Calu3 (cell line): ENCODE results near the gene RARRES2. TPM values are rescaled to one million over a fixed set of nuclear protein-coding genes. Genes with fewer than 3 reads are reported as not detected.

Experiments used
- BruUV-seq: library from RNA; stranded (reverse); fragments of 400-500 nt; replicated peaks from 2 replicates; lab custom pipeline; 2021; lab: Mats Ljungman, UMichigan
- CTCF ChIA-PET: fragments of 300-600 bp; sonication (Branson Sonifier 250); formaldehyde crosslinking; loops from one replicate; lab custom pipeline; 2022; ENCODE audit warnings: antibody characterized with exemption; lab: Charles Lee
- DNase-seq: peaks from one replicate; pipeline ENCODE4 v3.0.0; 2022
- H3K27ac Mint-ChIP-seq: one replicate; pipeline ENCODE4 v1.8.0; 2022; ENCODE audit warnings: mixed read lengths; ENCODE audit not compliant: unreplicated experiment
- H3K27me3 Mint-ChIP-seq: one replicate; pipeline ENCODE4 v1.8.0; 2022; ENCODE audit warnings: mixed read lengths; ENCODE audit not compliant: unreplicated experiment
- H3K36me3 Mint-ChIP-seq: one replicate; pipeline ENCODE4 v1.8.0; 2022; ENCODE audit warnings: mild to moderate bottlenecking, moderate library complexity, mixed read lengths; ENCODE audit not compliant: insufficient read depth, unreplicated experiment
- H3K4me1 Mint-ChIP-seq: one replicate; pipeline ENCODE4 v1.8.0; 2022; ENCODE audit warnings: mild to moderate bottlenecking, low read depth, mixed read lengths; ENCODE audit not compliant: unreplicated experiment
- H3K4me3 Mint-ChIP-seq: one replicate; pipeline ENCODE4 v1.8.0; 2022; ENCODE audit warnings: mild to moderate bottlenecking, low read depth, moderate library complexity, mixed read lengths; ENCODE audit not compliant: unreplicated experiment
- H3K9me3 Mint-ChIP-seq: one replicate; pipeline ENCODE4 v1.8.0; 2022; ENCODE audit warnings: low read depth, mixed read lengths; ENCODE audit not compliant: unreplicated experiment
- CTCF ChIP-seq: fragments of 200-600 bp; IDR thresholded peaks from one replicate; pipeline ENCODE4 v1.8.0; 2022; ENCODE audit warnings: antibody characterized with exemption; ENCODE audit not compliant: unreplicated experiment
- intact Hi-C: fragments of 100-400 bp; cut with micrococcal nuclease; formaldehyde crosslinking; loops from one replicate; pipeline ENCODE4 v1.10.0; 2022; ENCODE audit not compliant: unreplicated experiment
- total RNA-seq: library from RNA; stranded (reverse); gene quantifications from 2 replicates; pipeline ENCODE4 v1.2.3, GENCODE V29; 2022

The RARRES2 gene
- total RNA-seq, 1 experiment from 2014 or later, result 13.0 TPM

GRCh38 chr7:150381096-150381495 lies 39.7 kb upstream of the RARRES2 start:
- H3K4me1 Mint-ChIP-seq, result peaks cover 34% of the 10 kb centered on the region

GRCh38 chr7:150380463-150380862 lies 39.0 kb upstream of the RARRES2 start:
- peaks cover 43% of the 10 kb centered on the region for H3K36me3 Mint-ChIP-seq
- BruUV-seq, result no TSS peak
- no peak for TF ChIP-seq CTCF
- no peaks in the 10 kb centered on the region for H3K27me3 Mint-ChIP-seq
- peak overlapping the region; percentile 85 for H3K27ac Mint-ChIP-seq
- DNase-seq, result no peak
- peak overlapping the region; percentile 96 for H3K4me3 Mint-ChIP-seq
- peaks cover 40% of the 10 kb centered on the region for H3K4me1 Mint-ChIP-seq
- CTCF ChIA-PET, result no interaction called here
- intact Hi-C loops, result no loop called here
- no peaks in the 10 kb centered on the region for H3K9me3 Mint-ChIP-seq

More at GRCh38 chr7:150381096-150381495, 39.7 kb upstream of the RARRES2 start:
- peaks cover 36% of the 10 kb centered on the region for H3K36me3 Mint-ChIP-seq
- no peak for TF ChIP-seq CTCF
- CTCF ChIA-PET, result no interaction called here
- no peak overlapping the region for H3K4me3 Mint-ChIP-seq
- no peaks in the 10 kb centered on the region for H3K9me3 Mint-ChIP-seq
- no peak for DNase-seq
- H3K27ac Mint-ChIP-seq, result no peak overlapping the region
- intact Hi-C loops, result no loop called here
- BruUV-seq, result no TSS peak
- no peaks in the 10 kb centered on the region for H3K27me3 Mint-ChIP-seq

GRCh38 chr7:150379441-150380379 lies 38.3 kb upstream of the RARRES2 start:
- no peaks in the 10 kb centered on the region for H3K9me3 Mint-ChIP-seq
- H3K4me1 Mint-ChIP-seq, result peaks cover 41% of the 10 kb centered on the region
- H3K4me3 Mint-ChIP-seq, result peak overlapping the region; percentile 96
- no peak for TF ChIP-seq CTCF
- no peaks in the 10 kb centered on the region for H3K27me3 Mint-ChIP-seq
- BruUV-seq, result no TSS peak
- CTCF ChIA-PET, result no interaction called here
- peak overlapping the region; percentile 85 for H3K27ac Mint-ChIP-seq
- intact Hi-C loops, result no loop called here
- DNase-seq, result no peak
- H3K36me3 Mint-ChIP-seq, result peaks cover 47% of the 10 kb centered on the region

GRCh38 chr7:150378853-150379440 lies 37.5 kb upstream of the RARRES2 start, which contains the start of gene ZNF775:
Gene ZNF775 (plus strand): TSS chr7:150379330. CDS start chr7:150388471, 9,141 bp downstream.
- Mint-ChIP-seq H3K27ac (peak within 1 kb of the TSS; percentile 85), H3K9me3 (no peaks in the 10 kb centered on the region), H3K4me3 (peak within 1 kb of the TSS; percentile 96), H3K27me3 (no peaks in the 10 kb centered on the region), H3K4me1 (peaks cover 49% of the 10 kb centered on the region), H3K36me3 (peaks cover 55% of the 10 kb centered on the region)
- DNase-seq, result peak; percentile 97
- BruUV-seq, result no TSS peak
- intact Hi-C loops, result no loop called here
- no peak for TF ChIP-seq CTCF
- CTCF ChIA-PET, result interaction anchor here (0.8 kb wide), 1 partner anchor 11 kb away, joined by 3 read pairs; the partner anchor contains the start of gene REPIN1
